ENCODE measurements around the gene PDE6H. TPM values are rescaled to one million over a fixed set of nuclear protein-coding genes. Genes with fewer than 3 reads are reported as not detected.
A peak's percentile ranks its signal among the peaks of the same experiment; 100 is the strongest.

The PDE6H gene
- polyA plus RNA-seq, 2 of the 4 experiments (the other 2 are of a cell fraction) = not detected

DNA sequence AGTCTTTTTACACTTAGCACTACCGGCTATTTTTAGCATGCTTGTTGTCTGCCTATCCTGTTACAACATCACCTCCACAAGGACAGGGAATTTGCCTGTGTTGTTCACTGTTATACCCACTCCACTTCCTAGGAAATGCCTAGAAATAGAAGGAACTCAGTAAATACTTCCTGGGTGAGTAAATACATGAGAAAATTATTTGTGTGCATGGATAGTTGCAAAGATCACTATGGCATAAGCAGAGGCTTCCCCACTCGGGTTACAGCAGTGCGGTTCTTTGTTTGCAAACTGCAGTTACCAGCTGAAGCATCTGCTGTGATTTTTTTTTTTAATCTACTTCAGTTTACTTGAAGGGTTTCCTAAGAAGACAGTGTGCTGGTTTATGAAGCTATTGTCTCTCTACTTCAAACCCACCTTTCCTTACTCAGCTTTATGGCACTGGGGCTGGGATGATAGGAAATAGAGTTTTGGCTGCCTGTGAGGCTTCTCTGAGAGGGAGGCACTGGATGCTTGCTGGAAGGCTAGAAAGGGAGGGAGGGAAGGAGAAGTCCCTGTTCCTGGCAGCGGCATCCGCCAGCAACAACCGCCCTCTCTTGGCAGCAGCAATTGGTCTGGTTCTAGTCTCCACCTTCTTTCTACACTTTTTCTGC is 29.0 kb downstream of the PDE6H start:
- DNase-seq (ENCODE audit: low read depth in 1 of 2, low spot score in 1 of 2) (no peak), ATAC-seq (peak in 1 of 2 experiments; percentile 41; a peak in 3 of 6 replicates), FAIRE-seq (no peak)
- Histone ChIP-seq H3K4me2 (0 out of 3 replicates have a peak overlapping the region, but pooled peaks have one; percentile 10), H3K27ac (no peak overlapping the region), H3K9me3 (no peaks in the 10 kb centered on the region), H3K4me1 (peaks cover 9% of the 10 kb centered on the region; the same call in 1 of the 3 replicates), H3K4me3 (no peak overlapping the region)
- WGBS (ENCODE audit: missing lambda C conversion rate) = 39% methylated on average over 6 of the region's 6 CpGs
- no peak for TF ChIP-seq RNF2 (IDR thresholded peaks at IDR 0.05; ENCODE audit: borderline replicate concordance, low read depth)
- no peak for TF ChIP-seq CBX2 (IDR thresholded peaks at IDR 0.05; ENCODE audit: borderline replicate concordance, low read depth)
- ChIA-PET POLR2A (no interaction called here), CTCF (interaction anchor here (0.9 to 2.8 kb wide), 2 partner anchors 133 to 219 kb away, joined by 3 to 8 read pairs; partner anchors contain the start of gene RERG)

DNA sequence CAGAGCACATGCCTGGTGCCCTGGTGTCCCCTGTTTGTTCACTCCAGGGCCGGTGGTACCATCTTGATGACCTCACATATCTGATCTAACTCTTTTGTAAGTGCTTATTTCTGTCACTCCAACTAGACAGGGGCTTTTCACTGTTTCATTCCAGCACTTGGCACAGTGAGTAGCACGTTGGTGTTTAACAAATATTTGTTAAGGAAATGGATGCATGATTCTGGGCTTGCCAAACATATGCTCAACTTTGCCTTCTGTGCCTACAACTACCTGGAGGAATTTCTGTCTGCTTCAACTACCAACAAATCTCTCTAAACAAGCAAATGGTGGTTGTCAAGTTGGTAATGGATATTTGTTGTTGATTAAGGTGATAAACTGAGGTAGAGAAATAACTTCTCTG is 31.6 kb downstream of the PDE6H start:
- ChIA-PET POLR2A (no interaction called here), CTCF (interaction anchor here (2.8 kb wide), 1 partner anchor 217 kb away, joined by 8 read pairs; the partner anchor contains the start of gene RERG)
- ATAC-seq (no peak), FAIRE-seq (no peak), DNase-seq (ENCODE audit: low read depth in 1 of 2, low spot score in 1 of 2) (no peak)
- H3K4me2 ChIP-seq = no peak overlapping the region
- WGBS (ENCODE audit: missing lambda C conversion rate) = 17% methylated on average over 2 of the region's 2 CpGs
- H3K4me3 ChIP-seq = no peak overlapping the region
- no peak overlapping the region for H3K27ac ChIP-seq
- peaks cover 6% of the 10 kb centered on the region; the same call in 1 of the 3 replicates for H3K4me1 ChIP-seq
- H3K9me3 ChIP-seq = no peaks in the 10 kb centered on the region
- no peak for TF ChIP-seq ZSCAN20 (CRISPR knock-in tag; IDR thresholded peaks at IDR 0.05)
- TF ChIP-seq, protein P1, sequence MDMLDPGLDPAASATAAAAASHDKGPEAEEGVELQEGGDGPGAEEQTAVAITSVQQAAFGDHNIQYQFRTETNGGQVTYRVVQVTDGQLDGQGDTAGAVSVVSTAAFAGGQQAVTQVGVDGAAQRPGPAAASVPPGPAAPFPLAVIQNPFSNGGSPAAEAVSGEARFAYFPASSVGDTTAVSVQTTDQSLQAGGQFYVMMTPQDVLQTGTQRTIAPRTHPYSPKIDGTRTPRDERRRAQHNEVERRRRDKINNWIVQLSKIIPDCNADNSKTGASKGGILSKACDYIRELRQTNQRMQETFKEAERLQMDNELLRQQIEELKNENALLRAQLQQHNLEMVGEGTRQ (IDR thresholded peaks at IDR 0.05) = no peak
- no peak for TF ChIP-seq EHMT2 (IDR thresholded peaks at IDR 0.05; ENCODE audit: low read depth)
- no peak for TF ChIP-seq EHF (CRISPR knock-in tag; IDR thresholded peaks at IDR 0.05)
- TF ChIP-seq, protein P2, sequence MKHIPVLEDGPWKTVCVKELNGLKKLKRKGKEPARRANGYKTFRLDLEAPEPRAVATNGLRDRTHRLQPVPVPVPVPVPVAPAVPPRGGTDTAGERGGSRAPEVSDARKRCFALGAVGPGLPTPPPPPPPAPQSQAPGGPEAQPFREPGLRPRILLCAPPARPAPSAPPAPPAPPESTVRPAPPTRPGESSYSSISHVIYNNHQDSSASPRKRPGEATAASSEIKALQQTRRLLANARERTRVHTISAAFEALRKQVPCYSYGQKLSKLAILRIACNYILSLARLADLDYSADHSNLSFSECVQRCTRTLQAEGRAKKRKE (CRISPR knock-in tag; IDR thresholded peaks at IDR 0.05; ENCODE audit: low read depth) = no peak

DNA sequence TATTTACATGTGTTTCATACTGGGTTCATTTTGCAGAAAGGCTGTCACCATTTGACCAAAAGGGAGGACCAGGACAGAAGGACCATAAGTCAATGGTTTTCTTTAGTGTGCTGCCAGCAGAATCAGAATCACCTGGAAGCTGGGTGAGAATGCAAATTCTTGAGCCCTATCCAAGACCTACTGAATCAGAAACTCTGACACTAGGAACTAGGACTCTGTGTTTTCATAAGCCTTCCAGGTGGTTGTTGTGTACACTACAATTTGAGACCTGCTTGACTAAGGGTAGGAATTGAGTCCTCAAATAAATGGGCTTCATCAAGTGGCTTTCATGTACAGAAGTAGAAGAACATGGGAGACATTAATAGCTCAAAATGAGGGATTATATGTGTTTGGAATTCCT is 32.2 kb downstream of the PDE6H start:
- no peak overlapping the region for H3K27ac ChIP-seq
- FAIRE-seq (no peak), DNase-seq (ENCODE audit: low read depth in 1 of 2, low spot score in 1 of 2) (no peak), ATAC-seq (no peak)
- TF ChIP-seq RARB (CRISPR knock-in tag; IDR thresholded peaks at IDR 0.05) (no peak), EP300 (IDR thresholded peaks at IDR 0.05) (no peak)
- TF ChIP-seq, protein P3, sequence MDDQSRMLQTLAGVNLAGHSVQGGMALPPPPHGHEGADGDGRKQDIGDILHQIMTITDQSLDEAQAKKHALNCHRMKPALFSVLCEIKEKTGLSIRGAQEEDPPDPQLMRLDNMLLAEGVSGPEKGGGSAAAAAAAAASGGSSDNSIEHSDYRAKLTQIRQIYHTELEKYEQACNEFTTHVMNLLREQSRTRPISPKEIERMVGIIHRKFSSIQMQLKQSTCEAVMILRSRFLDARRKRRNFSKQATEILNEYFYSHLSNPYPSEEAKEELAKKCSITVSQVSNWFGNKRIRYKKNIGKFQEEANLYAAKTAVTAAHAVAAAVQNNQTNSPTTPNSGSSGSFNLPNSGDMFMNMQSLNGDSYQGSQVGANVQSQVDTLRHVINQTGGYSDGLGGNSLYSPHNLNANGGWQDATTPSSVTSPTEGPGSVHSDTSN (IDR thresholded peaks at IDR 0.05) = no peak
- TF ChIP-seq, protein P4, sequence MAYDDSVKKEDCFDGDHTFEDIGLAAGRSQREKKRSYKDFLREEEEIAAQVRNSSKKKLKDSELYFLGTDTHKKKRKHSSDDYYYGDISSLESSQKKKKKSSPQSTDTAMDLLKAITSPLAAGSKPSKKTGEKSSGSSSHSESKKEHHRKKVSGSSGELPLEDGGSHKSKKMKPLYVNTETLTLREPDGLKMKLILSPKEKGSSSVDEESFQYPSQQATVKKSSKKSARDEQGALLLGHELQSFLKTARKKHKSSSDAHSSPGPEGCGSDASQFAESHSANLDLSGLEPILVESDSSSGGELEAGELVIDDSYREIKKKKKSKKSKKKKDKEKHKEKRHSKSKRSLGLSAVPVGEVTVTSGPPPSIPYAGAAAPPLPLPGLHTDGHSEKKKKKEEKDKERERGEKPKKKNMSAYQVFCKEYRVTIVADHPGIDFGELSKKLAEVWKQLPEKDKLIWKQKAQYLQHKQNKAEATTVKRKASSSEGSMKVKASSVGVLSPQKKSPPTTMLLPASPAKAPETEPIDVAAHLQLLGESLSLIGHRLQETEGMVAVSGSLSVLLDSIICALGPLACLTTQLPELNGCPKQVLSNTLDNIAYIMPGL (CRISPR knock-in tag; IDR thresholded peaks at IDR 0.05; ENCODE audit: borderline replicate concordance) = no peak
- no peaks in the 10 kb centered on the region for H3K4me1 ChIP-seq
- ChIA-PET POLR2A (no interaction called here), CTCF (no interaction called here)
- H3K4me3 ChIP-seq = no peak overlapping the region
- no peak overlapping the region for H3K4me2 ChIP-seq
- H3K9me3 ChIP-seq = no peaks in the 10 kb centered on the region

DNA sequence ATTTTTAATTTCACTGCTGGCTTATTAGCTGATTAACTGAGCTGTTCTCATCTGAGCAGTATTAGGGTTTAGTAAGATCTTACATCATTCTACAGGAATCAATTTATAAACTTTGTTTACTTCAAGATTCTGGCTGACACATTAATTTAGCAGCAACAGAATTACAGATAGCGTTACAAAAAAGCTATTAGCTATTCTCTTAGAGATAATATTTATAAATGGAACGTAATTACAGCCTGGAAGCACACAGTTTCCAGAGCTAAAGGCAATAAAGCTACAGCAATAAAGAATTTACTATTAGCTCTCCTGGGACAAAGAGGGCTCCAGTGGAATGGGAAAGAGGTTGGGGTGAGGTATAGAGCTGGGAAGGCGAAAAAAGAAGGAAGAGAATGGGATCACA is 34.7 kb downstream of the PDE6H start:
- Histone ChIP-seq H3K27ac (no peak overlapping the region), H3K4me3 (no peak overlapping the region), H3K4me2 (no peak overlapping the region), H3K4me1 (no peaks in the 10 kb centered on the region), H3K9me3 (no peaks in the 10 kb centered on the region)
- ChIA-PET CTCF (no interaction called here), POLR2A (no interaction called here)
- ATAC-seq (no peak), FAIRE-seq (no peak), DNase-seq (ENCODE audit: low read depth in 1 of 2, low spot score in 1 of 2) (no peak)
- 3% methylated on average over 3 of the region's 3 CpGs for WGBS (ENCODE audit: missing lambda C conversion rate)
- TF ChIP-seq CHD4 (IDR thresholded peaks at IDR 0.05; ENCODE audit: borderline replicate concordance) (no peak), MAZ (IDR thresholded peaks at IDR 0.05; ENCODE audit: borderline replicate concordance, low read depth, low read length) (no peak), RFX5 (IDR thresholded peaks at IDR 0.05) (no peak), FOSL2 (IDR thresholded peaks at IDR 0.05) (no peak), FOSL2 (CRISPR knock-in tag; IDR thresholded peaks at IDR 0.05) (no peak), FOSB (CRISPR knock-in tag; IDR thresholded peaks at IDR 0.05) (no peak), TP53 (CRISPR knock-in tag; IDR thresholded peaks at IDR 0.05) (no peak), FOXS1 (CRISPR knock-in tag; IDR thresholded peaks at IDR 0.05) (no peak), HOXB5 (CRISPR knock-in tag; IDR thresholded peaks at IDR 0.05) (no peak), PHF8 (IDR thresholded peaks at IDR 0.05; ENCODE audit: borderline replicate concordance, low read depth) (no peak), MYC (IDR thresholded peaks at IDR 0.05; ENCODE audit: borderline replicate concordance, low read length) (no peak), CBX8 (IDR thresholded peaks at IDR 0.05) (no peak), ZFP36 (IDR thresholded peaks at IDR 0.05; ENCODE audit: borderline replicate concordance, partially characterized antibody) (no peak)
- TF ChIP-seq, protein P5, sequence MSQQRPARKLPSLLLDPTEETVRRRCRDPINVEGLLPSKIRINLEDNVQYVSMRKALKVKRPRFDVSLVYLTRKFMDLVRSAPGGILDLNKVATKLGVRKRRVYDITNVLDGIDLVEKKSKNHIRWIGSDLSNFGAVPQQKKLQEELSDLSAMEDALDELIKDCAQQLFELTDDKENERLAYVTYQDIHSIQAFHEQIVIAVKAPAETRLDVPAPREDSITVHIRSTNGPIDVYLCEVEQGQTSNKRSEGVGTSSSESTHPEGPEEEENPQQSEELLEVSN (IDR thresholded peaks at IDR 0.05; ENCODE audit: borderline replicate concordance, low read depth) = no peak

Data from A549 (cell line).